Mucosa of descending colon (tissue), 3 donors: ENCODE results near the gene MRC2. TPM values are rescaled to one million over a fixed set of nuclear protein-coding genes. Genes with fewer than 3 reads are reported as not detected.

Source experiments
- ATAC-seq: fragments of 200-7000 bp; cut with Tn5 transposase; one replicate; pipeline ENCODE4 v1.9.1; 2020; ENCODE audit warnings: mild to moderate bottlenecking, moderate library complexity
- DNase-seq, 3 donors: peaks; one replicate each; pipeline ENCODE4 v3.0.0-alpha.2; 2020
- H3K36me3 ChIP-seq: fragments of 200-600 bp; one replicate; pipeline ENCODE4 v1.8.0; 2021; ENCODE audit warnings: low read depth, mild to moderate bottlenecking
- H3K4me1 ChIP-seq: fragments of 200-600 bp; one replicate; pipeline ENCODE4 v1.8.0; 2021; ENCODE audit warnings: low read depth, mild to moderate bottlenecking
- H3K4me3 ChIP-seq: fragments of 200-600 bp; one replicate; pipeline ENCODE4 v1.8.0; 2021; ENCODE audit warnings: mild to moderate bottlenecking
- H3K9me3 ChIP-seq: fragments of 200-600 bp; one replicate; pipeline ENCODE4 v1.8.0; 2021; ENCODE audit warnings: mild to moderate bottlenecking
- intact Hi-C, 2 donors: fragments of 100-400 bp; cut with DNase I in 1 of 2; cut with micrococcal nuclease in 1 of 2; formaldehyde crosslinking; loops; one replicate each; pipeline versions ENCODE4 v1.11.0 to v1.11.1; 2022; cut with DNase I, micrococcal nuclease
- total RNA-seq, 3 donors: library from RNA; stranded (reverse); fragmentation: NEBNext Ultra II Directional in 2 of 3; extraction: Animal tissue kit (Norgen Biotek cat#: 25700) in 2 of 3; gene quantifications; one replicate each; pipeline versions ENCODE4 v1.2.1 to v1.2.4, GENCODE V29; 2021 to 2023
- TF ChIP-seq, protein P1 (sequence below): fragments of 200-600 bp; IDR thresholded peaks from one replicate; pipeline ENCODE4 v1.8.0; 2022; ENCODE audit warnings: antibody characterized with exemption, mild to moderate bottlenecking
- donor health status: DM: no; HTN: no; CAD: no; lungs with moderate emphysema.
- donor health status: DM: no; HTN: no; CAD: no.
- donor health status: DM: no; HTN: yes; CAD: no.

The MRC2 gene
- total RNA-seq, 3 donors from 2014 or later = 5.1 to 20.3 (median 10.8) TPM

- H3K36me3 ChIP-seq = no peaks in the 10 kb centered on the region
- no peak overlapping the region for H3K4me3 ChIP-seq
- TF ChIP-seq, protein P1, sequence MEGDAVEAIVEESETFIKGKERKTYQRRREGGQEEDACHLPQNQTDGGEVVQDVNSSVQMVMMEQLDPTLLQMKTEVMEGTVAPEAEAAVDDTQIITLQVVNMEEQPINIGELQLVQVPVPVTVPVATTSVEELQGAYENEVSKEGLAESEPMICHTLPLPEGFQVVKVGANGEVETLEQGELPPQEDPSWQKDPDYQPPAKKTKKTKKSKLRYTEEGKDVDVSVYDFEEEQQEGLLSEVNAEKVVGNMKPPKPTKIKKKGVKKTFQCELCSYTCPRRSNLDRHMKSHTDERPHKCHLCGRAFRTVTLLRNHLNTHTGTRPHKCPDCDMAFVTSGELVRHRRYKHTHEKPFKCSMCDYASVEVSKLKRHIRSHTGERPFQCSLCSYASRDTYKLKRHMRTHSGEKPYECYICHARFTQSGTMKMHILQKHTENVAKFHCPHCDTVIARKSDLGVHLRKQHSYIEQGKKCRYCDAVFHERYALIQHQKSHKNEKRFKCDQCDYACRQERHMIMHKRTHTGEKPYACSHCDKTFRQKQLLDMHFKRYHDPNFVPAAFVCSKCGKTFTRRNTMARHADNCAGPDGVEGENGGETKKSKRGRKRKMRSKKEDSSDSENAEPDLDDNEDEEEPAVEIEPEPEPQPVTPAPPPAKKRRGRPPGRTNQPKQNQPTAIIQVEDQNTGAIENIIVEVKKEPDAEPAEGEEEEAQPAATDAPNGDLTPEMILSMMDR = no peak
- ATAC-seq (no peak), DNase-seq (no peak)
- H3K4me1 ChIP-seq = no peaks in the 10 kb centered on the region
- peaks cover 5% of the 10 kb centered on the region for H3K9me3 ChIP-seq
- intact Hi-C loops = loop anchor here in 1 of 2 donors (5.0 kb wide), 1 partner anchor 700 kb away; no protein-coding TSS in a partner anchor
Observed at GRCh38 chr17:62706598-62707424, 79.3 kb downstream of the MRC2 start.

GRCh38 chr17:62707425-62707739 is 79.9 kb downstream of the MRC2 start:
- no peak for DNase-seq
- intact Hi-C loops = loop anchor here in 1 of 2 donors (5.0 kb wide), 1 partner anchor 700 kb away; no protein-coding TSS in a partner anchor
- no peak overlapping the region for H3K4me3 ChIP-seq

GRCh38 chr17:62708587-62708986 is 81.1 kb downstream of the MRC2 start:
- intact Hi-C loops = loop anchor here in 1 of 2 donors (5.0 kb wide), 1 partner anchor 699 kb away; no protein-coding TSS in a partner anchor

More at GRCh38 chr17:62707425-62707739, 79.9 kb downstream of the MRC2 start:
- no peaks in the 10 kb centered on the region for H3K4me1 ChIP-seq
- TF ChIP-seq, protein P1 = no peak
- H3K9me3 ChIP-seq = peaks cover 5% of the 10 kb centered on the region
- no peak for ATAC-seq
- no peaks in the 10 kb centered on the region for H3K36me3 ChIP-seq

GRCh38 chr17:62712171-62712581 is 84.7 kb downstream of the MRC2 start:
- no peak for DNase-seq
- Histone ChIP-seq H3K9me3 (peaks cover 5% of the 10 kb centered on the region), H3K36me3 (no peaks in the 10 kb centered on the region), H3K4me1 (no peaks in the 10 kb centered on the region), H3K4me3 (no peak overlapping the region)
- TF ChIP-seq, protein P1 = no peak
- no peak for ATAC-seq
- intact Hi-C loops = loop anchor here in 1 of 2 donors (5.0 kb wide), 1 partner anchor 255 kb away; the partner anchor contains the start of gene TANC2

More at GRCh38 chr17:62708587-62708986, 81.1 kb downstream of the MRC2 start:
- Histone ChIP-seq H3K4me3 (no peak overlapping the region), H3K4me1 (no peaks in the 10 kb centered on the region), H3K36me3 (no peaks in the 10 kb centered on the region), H3K9me3 (peaks cover 5% of the 10 kb centered on the region)
- no peak for ATAC-seq
- no peak for DNase-seq
- TF ChIP-seq, protein P1 = no peak

- ATAC-seq = no peak
- Histone ChIP-seq H3K36me3 (no peaks in the 10 kb centered on the region), H3K9me3 (peaks cover 5% of the 10 kb centered on the region), H3K4me3 (no peak overlapping the region), H3K4me1 (no peaks in the 10 kb centered on the region)
- no peak for DNase-seq
- TF ChIP-seq, protein P1 = no peak
- intact Hi-C loops = loop anchor here in 1 of 2 donors (5.0 kb wide), 1 partner anchor 254 kb away; the partner anchor contains the start of gene TANC2
Observed at GRCh38 chr17:62713086-62713881, 85.8 kb downstream of the MRC2 start.
